HepG2 (cell line): ENCODE data around the gene GLIS2. TPM values are rescaled to one million over a fixed set of nuclear protein-coding genes. Genes with fewer than 3 reads are reported as not detected.

Experiments used
- ATAC-seq: fragments of 200-7000 bp; cut with Tn5 transposase; 3 replicates; pipeline ENCODE4 v1.9.1; 2020; ENCODE audit warnings: mild to moderate bottlenecking, moderate library complexity
- BruUV-seq: library from RNA; stranded (reverse); fragments of 400-500 nt; replicated peaks from 2 replicates; lab custom pipeline; 2021; lab: Mats Ljungman, UMichigan
- CTCF ChIA-PET: fragments of 300-600 bp; formaldehyde crosslinking; extraction: SDS; loops from one replicate; lab custom pipeline; 2021; ENCODE audit warnings: low total read pairs, inconsistent platforms, low intra/inter-chr PET ratio; lab: Yijun Ruan, JAX
- POLR2A ChIA-PET: fragments of 350-600 bp; sonication (Branson Sonifier 250); formaldehyde crosslinking; loops from one replicate; lab custom pipeline; 2020; ENCODE audit warnings: antibody characterized with exemption, inconsistent platforms; lab: Yijun Ruan, JAX
- DNase-seq: peaks from one replicate; pipeline ENCODE4 v3.0.0-alpha.2; 2015; ENCODE audit warnings: low spot score
- FAIRE-seq: peaks from 3 replicates; lab custom pipeline; 2011; peaks lifted over from hg19 to GRCh38; lab: Jason Lieb, UNC
- H2AFZ ChIP-seq: one replicate; pipeline ENCODE4 v1.6.1; 2011; ENCODE audit warnings: low read length, inconsistent platforms
- H3K27ac ChIP-seq: fragments of 300-600 bp; 3 replicates; pipeline ENCODE4 v1.8.0; 2011; ENCODE audit warnings: mixed run types, mild to moderate bottlenecking, mixed read lengths, low read length, inconsistent platforms; ENCODE audit not compliant: insufficient read depth; ENCODE audit errors: extremely low read length
- H3K27me3 ChIP-seq, 2 experiments: fragments of 200-600 bp in 1 of 2; 2 replicates in 1 of 2; 3 replicates in 1 of 2; pipeline versions ENCODE4 v1.6.0 to v1.8.0; 2011; ENCODE audit warnings: low read length in 2 of 2, mild to moderate bottlenecking in 2 of 2, moderate library complexity in 2 of 2, inconsistent platforms in 1 of 2; ENCODE audit not compliant: insufficient read depth in 2 of 2, control insufficient read depth in 1 of 2
- H3K36me3 ChIP-seq, 2 experiments: fragments of 200-600 bp in 1 of 2; replicated peaks in 1 of 2; 2 replicates in 1 of 2; 3 replicates in 1 of 2; pipeline versions ENCODE4 v1.5.1 to v1.8.0; 2011; ENCODE audit warnings: low read length in 2 of 2, inconsistent platforms in 1 of 2; ENCODE audit not compliant: insufficient read depth in 2 of 2, control insufficient read depth in 1 of 2
- H3K4me1 ChIP-seq: 2 replicates; pipeline ENCODE4 v1.5.1; 2012; ENCODE audit warnings: low read length, inconsistent platforms; ENCODE audit not compliant: insufficient read depth
- H3K4me2 ChIP-seq: 2 replicates; pipeline ENCODE4 v1.6.0; 2011; ENCODE audit warnings: low read depth, low read length, inconsistent platforms
- H3K4me3 ChIP-seq, 3 experiments: fragments of 200-600 bp in 1 of 3; sonication (generic), shearing (Covaris generic) in 1 of 3; replicated peaks in 1 of 3; 2 replicates each; pipeline ENCODE4 v1.5.1; 2011 to 2016; ENCODE audit warnings: low read length in 3 of 3, inconsistent platforms in 2 of 3, low read depth in 2 of 3, mild to moderate bottlenecking in 2 of 3, control low read depth in 1 of 3, mixed read lengths in 1 of 3; ENCODE audit not compliant: insufficient read depth in 1 of 3
- H3K79me2 ChIP-seq: one replicate; pipeline ENCODE4 v1.6.1; 2011; ENCODE audit warnings: low read length, inconsistent platforms; ENCODE audit not compliant: insufficient read depth
- H3K9ac ChIP-seq: 2 replicates; pipeline ENCODE4 v1.6.0; 2011; ENCODE audit warnings: mild to moderate bottlenecking, low read depth, low read length, inconsistent platforms; ENCODE audit not compliant: insufficient read depth
- H3K9me3 ChIP-seq: 2 replicates; pipeline ENCODE4 v1.5.1; 2012; ENCODE audit warnings: mild to moderate bottlenecking, low read length
- H4K20me1 ChIP-seq: 2 replicates; pipeline ENCODE4 v1.6.0; 2011; ENCODE audit warnings: inconsistent platforms, mild to moderate bottlenecking, low read length, moderate library complexity; ENCODE audit not compliant: insufficient read depth
- AGO2 ChIP-seq: fragments of 200-400 bp; formaldehyde crosslinking; optimal IDR thresholded peaks from 2 replicates; pipeline ENCODE3; 2017; ENCODE audit warnings: mild to moderate bottlenecking, low read depth, low read length, moderate library complexity
- TRIM24 ChIP-seq: sonication (generic); formaldehyde crosslinking; IDR thresholded peaks from 2 replicates; pipeline ENCODE4 v1.8.0; 2022; ENCODE audit warnings: mild to moderate bottlenecking, missing genetic modification reagents
- ZBTB33 ChIP-seq: sonication (generic); formaldehyde crosslinking; IDR thresholded peaks from 2 replicates; pipeline ENCODE4 v1.4.0; 2020; ENCODE audit warnings: missing genetic modification reagents
- ZMYM3 ChIP-seq: sonication (generic); formaldehyde crosslinking; IDR thresholded peaks from 2 replicates; pipeline ENCODE4 v1.5.1; 2020; ENCODE audit warnings: mild to moderate bottlenecking, missing genetic modification reagents
- WGBS: methylation state at CpG from one replicate; pipeline ENCODE4 v1.1.6; 2017; ENCODE audit warnings: low lambda C conversion rate; 5-methylcytosine and 5-hydroxymethylcytosine counted together
- in situ Hi-C: cut with HindIII; loops from 2 replicates; pipeline ENCODE4 v1.10.0; 2017; ENCODE audit warnings: low pct_unique_long_range_greater_than_20kb; ENCODE audit not compliant: extremely low pct_ligation_motif_present
- intact Hi-C: fragments of 100-400 bp; cut with micrococcal nuclease; formaldehyde crosslinking; loops from one replicate; pipeline ENCODE4 v1.10.0; 2022; ENCODE audit not compliant: unreplicated experiment
- polyA plus RNA-seq, 8 experiments: library from polyadenylated mRNA; depleted of rRNA in 3 of 8; stranded (reverse) in 7 of 8; unstranded in 1 of 8; fragments of >200 nt; fragmentation: Illumina TruSeq in 4 of 8; extraction: Trizol in 4 of 8; gene quantifications; 2 replicates each; pipeline versions ENCODE4 v1.2.1 to v1.2.3, GENCODE V29; 2011 to 2016; ENCODE audit warnings: low read depth in 4 of 8, missing spikeins in 1 of 8, mixed read lengths in 1 of 8; ENCODE audit not compliant: insufficient read depth in 1 of 8
- total RNA-seq, 5 experiments: library from RNA; depleted of rRNA; stranded (reverse); fragments of >200 nt; fragmentation: Illumina TruSeq; extraction: Trizol; gene quantifications; 2 replicates each; pipeline ENCODE4 v1.2.3, GENCODE V29; 2016; ENCODE audit warnings: low read depth in 1 of 5

Gene GLIS2
- total and polyA plus RNA-seq, 2 of the 13 experiments (the other 11 are each of a cell fraction or from before 2014, with no cell fraction given), result 0.28 to 0.29 TPM

GRCh38 chr16:4339909-4340308 lies 24.0 kb downstream of the GLIS2 start:
- no peaks in the 10 kb centered on the region for H3K9me3 ChIP-seq
- H4K20me1 ChIP-seq, result no peaks in the 10 kb centered on the region
- no peak for ATAC-seq
- peaks cover 4% of the 10 kb centered on the region; the same call in 1 of the 2 replicates for H3K4me1 ChIP-seq
- peaks cover 6 to 32% of the 10 kb centered on the region in 2 experiments; a peak in 3 of 5 replicates for H3K36me3 ChIP-seq
- intact Hi-C loops (no loop called here), in situ Hi-C loops (no loop called here)
- 93% methylated on average over 6 of the region's 14 CpGs for WGBS
- H3K27me3 ChIP-seq, result no peaks in the 10 kb centered on the region
- no peak for FAIRE-seq
- peaks cover 13% of the 10 kb centered on the region for H3K79me2 ChIP-seq
- POLR2A ChIA-PET, result interaction anchor here (0.6 to 1.9 kb wide), 2 partner anchors 10 to 52 kb away, joined by 3 to 5 read pairs; no protein-coding TSS in a partner anchor
- H2AFZ ChIP-seq, result no peak overlapping the region
- CTCF ChIA-PET, result no interaction called here
- H3K4me3 ChIP-seq, result no peak overlapping the region
- no peak for TF ChIP-seq ZMYM3
- peak; percentile 38; the same call in 1 of the 2 replicates for TF ChIP-seq ZBTB33 (CRISPR knock-in tag)
- no peak overlapping the region for H3K27ac ChIP-seq
- H3K4me2 ChIP-seq, result no peak overlapping the region
- no peak overlapping the region for H3K9ac ChIP-seq
- DNase-seq, result no peak
- no TSS peak for BruUV-seq

- peaks cover 3% of the 10 kb centered on the region; the same call in 1 of the 2 replicates for H4K20me1 ChIP-seq
- no peaks in the 10 kb centered on the region for H3K27me3 ChIP-seq
- no peak for DNase-seq
- H3K9me3 ChIP-seq, result no peaks in the 10 kb centered on the region
- TF ChIP-seq AGO2 (peak; percentile 15), TRIM24 (CRISPR knock-in tag) (no peak)
- no peak overlapping the region for H3K4me2 ChIP-seq
- H3K4me3 ChIP-seq, result no peak overlapping the region
- WGBS, result 100% methylated on average over 1 of the region's 6 CpGs
- peaks cover 13% of the 10 kb centered on the region for H3K79me2 ChIP-seq
- no peak overlapping the region for H3K27ac ChIP-seq
- intact Hi-C loops (no loop called here), in situ Hi-C loops (no loop called here)
- ChIA-PET CTCF (no interaction called here), POLR2A (interaction anchor here (0.6 kb wide), 1 partner anchor 53 kb away, joined by 3 read pairs; no protein-coding TSS in a partner anchor)
- H3K36me3 ChIP-seq, result peaks cover 6 to 32% of the 10 kb centered on the region in 2 experiments; a peak in 3 of 5 replicates
- no peak overlapping the region for H2AFZ ChIP-seq
- no peak overlapping the region for H3K9ac ChIP-seq
- no peak for FAIRE-seq
- peaks cover 10% of the 10 kb centered on the region for H3K4me1 ChIP-seq
- ATAC-seq, result no peak
- no TSS peak for BruUV-seq
Measured at GRCh38 chr16:4340443-4340842, 24.6 kb downstream of the GLIS2 start.
